Measurements from ENCODE around the gene IKZF4. TPM values are rescaled to one million over a fixed set of nuclear protein-coding genes. Genes with fewer than 3 reads are reported as not detected.

IKZF4 gene
- total RNA-seq, 1 experiment from 2014 or later, result 13.9 TPM

GRCh38 chr12:55972042-55972441 lies 48.8 kb upstream of the IKZF4 start:
- H3K14ac ChIP-seq (ENCODE audit: insufficient read depth, low read length), result no peak overlapping the region

More at GRCh38 chr12:55972042-55972441, 48.8 kb upstream of the IKZF4 start:
- Histone ChIP-seq H2BK20ac (ENCODE audit: low read depth, low read length, poor library complexity, severe bottlenecking) (no peak overlapping the region), H2AFZ (ENCODE audit: low read length) (no peak overlapping the region), H3K23ac (ENCODE audit: insufficient read length, low read depth, low read length) (no peak overlapping the region), H3K4ac (ENCODE audit: low read depth, low read length) (no peak overlapping the region), H2BK120ac (ENCODE audit: low read depth, low read length, poor library complexity, severe bottlenecking) (no peak overlapping the region), H2BK12ac (ENCODE audit: insufficient read length, low read depth, low read length) (no peak overlapping the region), H2BK5ac (ENCODE audit: insufficient read length, low read length) (no peak overlapping the region), H3K23me2 (ENCODE audit: insufficient read length, low read depth, low read length, poor library complexity, severe bottlenecking) (peaks cover 13% of the 10 kb centered on the region), H2BK15ac (ENCODE audit: low read depth, low read length) (no peak overlapping the region), H4K8ac (replicated peaks; ENCODE audit: insufficient read length, low read depth, low read length) (no peak overlapping the region), H3K27me3 (ENCODE audit: insufficient read depth, low read length) (no peaks in the 10 kb centered on the region), H3K4me1 (ENCODE audit: insufficient read depth, low read length) (peaks cover 3% of the 10 kb centered on the region; the same call in 1 of the 2 replicates), H3K79me2 (ENCODE audit: insufficient read depth, low read length) (peaks cover 9% of the 10 kb centered on the region; the same call in 1 of the 2 replicates), H3K9me3 (ENCODE audit: control insufficient read depth, low read depth, low read length) (no peaks in the 10 kb centered on the region), H3K27ac (ENCODE audit: insufficient read length, low read depth, low read length) (no peak overlapping the region), H4K5ac (ENCODE audit: insufficient read length, low read depth, low read length) (no peak overlapping the region), H3K18ac (ENCODE audit: insufficient read length, low read depth, low read length) (no peak overlapping the region), H4K20me1 (ENCODE audit: control insufficient read depth, insufficient read depth, insufficient read length) (no peaks in the 10 kb centered on the region), H3K9ac (ENCODE audit: extremely low read depth, insufficient read length, low read length) (no peak overlapping the region), H2AK5ac (ENCODE audit: insufficient read length, low read length) (no peak overlapping the region), H3K56ac (ENCODE audit: insufficient read length, low read depth, low read length) (no peak overlapping the region), H4K91ac (ENCODE audit: insufficient read length, low read depth, low read length) (no peak overlapping the region), H3T11ph (ENCODE audit: low read length) (no peak overlapping the region), H3K4me2 (ENCODE audit: insufficient read depth, insufficient read length, low read length) (no peak overlapping the region), H3K79me1 (ENCODE audit: insufficient read depth, low read depth, low read length, poor library complexity, severe bottlenecking) (peaks cover under 1% of the 10 kb centered on the region)
- no peaks in the 10 kb centered on the region for H3K27me3 Mint-ChIP-seq (ENCODE audit: low read depth)
- H3K36me3 Mint-ChIP-seq (ENCODE audit: insufficient read depth in 1 of 3, low read depth in 3 of 3), result peaks cover 16 to 50% (median 44%) of the 10 kb centered on the region in 3 experiments; a peak in 6 of 7 replicates
- H3K4me3 Mint-ChIP-seq, result peak overlapping the region in 1 of 2 experiments; percentile 30; a peak in 2 of 5 replicates
- no peak for DNase-seq
- H3K27ac Mint-ChIP-seq, result peak overlapping the region; percentile 19 to 80 (median 53); a peak in 3 of 7 replicates
- peaks cover 14 to 18% of the 10 kb centered on the region in 2 experiments for H3K4me1 Mint-ChIP-seq
- WGBS (ENCODE audit: extremely low coverage, insufficient read length, low lambda C conversion rate), result no CpG with 5 or more reads among the region's 3 CpGs
- TF ChIP-seq CTCF (conservative IDR thresholded peaks at IDR 0.05), result no peak
- H3K9me3 Mint-ChIP-seq, result no peaks in the 10 kb centered on the region
